KMS-11 (cell line): ENCODE measurements around the gene ANAPC5.

Experiments used
- H2AFZ ChIP-seq: fragments of 200-600 bp; sonication (generic); 2 replicates; pipeline ENCODE4 v1.6.1; 2016; ENCODE audit warnings: antibody characterized with exemption, mixed run types, low read depth
- H3K27ac ChIP-seq: fragments of 200-600 bp; sonication (generic); 2 replicates; pipeline ENCODE4 v1.6.1; 2016; ENCODE audit warnings: mild to moderate bottlenecking, mixed run types
- H3K27me3 ChIP-seq: fragments of 200-600 bp; sonication (generic); 2 replicates; pipeline ENCODE4 v1.6.1; 2017; ENCODE audit warnings: mild to moderate bottlenecking, low read depth, mixed run types, moderate library complexity; ENCODE audit not compliant: insufficient read depth
- H3K36me3 ChIP-seq: fragments of 200-600 bp; sonication (generic); 2 replicates; pipeline ENCODE4 v1.6.1; 2017; ENCODE audit warnings: mild to moderate bottlenecking, mixed run types; ENCODE audit not compliant: insufficient read depth
- H3K4me1 ChIP-seq: fragments of 200-600 bp; sonication (generic); 2 replicates; pipeline ENCODE4 v1.6.1; 2016; ENCODE audit warnings: mild to moderate bottlenecking, low read depth, mixed run types; ENCODE audit not compliant: poor library complexity, severe bottlenecking
- H3K4me2 ChIP-seq: fragments of 200-600 bp; sonication (generic); 2 replicates; pipeline ENCODE4 v1.7.0; 2016; ENCODE audit warnings: mild to moderate bottlenecking, mixed run types
- H3K4me3 ChIP-seq: fragments of 200-600 bp; sonication (generic); IDR thresholded peaks from 2 replicates; pipeline ENCODE4 v1.6.1; 2017; ENCODE audit warnings: low read depth, low read length, mixed read lengths; ENCODE audit not compliant: insufficient read depth
- H3K79me2 ChIP-seq: fragments of 200-600 bp; sonication (generic); 2 replicates; pipeline ENCODE4 v1.6.1; 2016; ENCODE audit warnings: low read depth, mixed run types; ENCODE audit not compliant: insufficient read depth
- H3K9ac ChIP-seq: fragments of 200-600 bp; sonication (generic); 2 replicates; pipeline ENCODE4 v1.6.1; 2016; ENCODE audit warnings: mild to moderate bottlenecking, mixed run types
- H4K20me1 ChIP-seq: fragments of 200-600 bp; sonication (generic); 2 replicates; pipeline ENCODE4 v1.6.1; 2016; ENCODE audit warnings: mild to moderate bottlenecking, mixed run types; ENCODE audit not compliant: insufficient read depth
- TF ChIP-seq, protein P1 (sequence below): fragments of 200-600 bp; sonication (generic); conservative IDR thresholded peaks from 2 replicates; pipeline ENCODE4 v1.6.1; 2017; ENCODE audit warnings: low read depth, mild to moderate bottlenecking, antibody characterized with exemption, low read length, moderate library complexity, mixed read lengths

The ANAPC5 gene

DNA sequence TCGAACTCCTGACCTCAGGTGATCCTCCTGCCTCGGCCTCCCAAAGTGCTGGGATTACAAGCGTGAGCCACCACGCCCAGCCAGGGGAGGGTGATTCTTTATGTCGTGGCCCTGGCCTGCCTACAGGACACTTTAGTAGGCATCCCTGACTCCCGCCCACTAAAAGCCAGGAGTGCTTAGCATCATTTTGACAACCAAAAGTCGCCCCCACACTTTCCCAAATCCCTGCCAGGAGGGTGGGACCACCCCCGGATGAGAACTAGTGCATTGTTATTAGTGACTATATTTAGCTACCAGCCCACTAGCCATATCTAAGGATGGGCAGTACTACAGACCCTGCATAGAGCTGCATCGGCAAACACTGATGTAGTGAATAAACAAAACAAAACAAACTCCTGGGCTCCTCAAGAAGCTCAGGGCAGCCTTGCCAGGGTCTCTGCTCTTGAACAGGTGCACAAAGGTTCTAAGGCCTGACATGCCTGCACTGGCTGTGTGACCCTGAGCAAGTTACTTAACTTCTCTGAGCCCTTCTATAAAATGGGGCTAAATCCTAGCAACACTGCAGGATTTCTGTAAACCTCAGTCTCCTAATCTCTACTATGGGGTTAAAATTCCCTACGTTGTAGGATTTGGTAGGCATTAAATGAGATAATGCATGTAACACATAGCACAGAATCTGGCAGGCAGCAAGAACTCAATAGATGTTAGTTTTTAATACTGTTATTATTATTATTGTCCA lies 57.9 kb downstream of the ANAPC5 start:
- no peaks in the 10 kb centered on the region for H4K20me1 ChIP-seq
- no peaks in the 10 kb centered on the region for H3K36me3 ChIP-seq

DNA sequence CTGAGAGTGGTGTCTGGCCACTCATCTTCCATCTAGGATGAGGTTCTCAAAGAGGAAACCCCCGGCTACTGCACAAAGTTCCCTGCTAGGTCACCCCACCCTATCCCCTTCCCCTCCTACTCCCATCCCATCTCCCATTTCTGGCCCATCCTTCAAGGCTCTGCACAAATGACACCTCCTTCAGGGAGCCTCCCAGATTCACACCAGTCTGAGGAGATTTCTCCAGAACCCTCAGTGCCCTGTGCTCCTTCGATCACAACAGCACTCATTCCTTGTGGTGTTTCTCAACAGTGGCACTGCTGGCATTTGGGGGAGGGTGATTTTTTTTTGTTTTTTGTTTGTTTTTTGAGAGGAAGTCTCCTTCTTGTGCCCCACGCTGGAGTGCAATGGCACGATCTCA lies 58.6 kb downstream of the ANAPC5 start:
- peaks cover 24% of the 10 kb centered on the region; the same call in 1 of the 2 replicates for H3K79me2 ChIP-seq
- H4K20me1 ChIP-seq, result no peaks in the 10 kb centered on the region

More for the DNA sequence above, 57.9 kb downstream of the ANAPC5 start:
- H3K9ac ChIP-seq, result no peak overlapping the region
- H2AFZ ChIP-seq, result no peak overlapping the region
- H3K27me3 ChIP-seq, result no peaks in the 10 kb centered on the region
- no peak overlapping the region for H3K4me2 ChIP-seq
- H3K4me1 ChIP-seq, result peaks cover 15% of the 10 kb centered on the region
- no peak overlapping the region for H3K27ac ChIP-seq
- TF ChIP-seq, protein P1, sequence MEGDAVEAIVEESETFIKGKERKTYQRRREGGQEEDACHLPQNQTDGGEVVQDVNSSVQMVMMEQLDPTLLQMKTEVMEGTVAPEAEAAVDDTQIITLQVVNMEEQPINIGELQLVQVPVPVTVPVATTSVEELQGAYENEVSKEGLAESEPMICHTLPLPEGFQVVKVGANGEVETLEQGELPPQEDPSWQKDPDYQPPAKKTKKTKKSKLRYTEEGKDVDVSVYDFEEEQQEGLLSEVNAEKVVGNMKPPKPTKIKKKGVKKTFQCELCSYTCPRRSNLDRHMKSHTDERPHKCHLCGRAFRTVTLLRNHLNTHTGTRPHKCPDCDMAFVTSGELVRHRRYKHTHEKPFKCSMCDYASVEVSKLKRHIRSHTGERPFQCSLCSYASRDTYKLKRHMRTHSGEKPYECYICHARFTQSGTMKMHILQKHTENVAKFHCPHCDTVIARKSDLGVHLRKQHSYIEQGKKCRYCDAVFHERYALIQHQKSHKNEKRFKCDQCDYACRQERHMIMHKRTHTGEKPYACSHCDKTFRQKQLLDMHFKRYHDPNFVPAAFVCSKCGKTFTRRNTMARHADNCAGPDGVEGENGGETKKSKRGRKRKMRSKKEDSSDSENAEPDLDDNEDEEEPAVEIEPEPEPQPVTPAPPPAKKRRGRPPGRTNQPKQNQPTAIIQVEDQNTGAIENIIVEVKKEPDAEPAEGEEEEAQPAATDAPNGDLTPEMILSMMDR, result no peak
- peaks cover 24% of the 10 kb centered on the region; the same call in 1 of the 2 replicates for H3K79me2 ChIP-seq
- no peak overlapping the region for H3K4me3 ChIP-seq

DNA sequence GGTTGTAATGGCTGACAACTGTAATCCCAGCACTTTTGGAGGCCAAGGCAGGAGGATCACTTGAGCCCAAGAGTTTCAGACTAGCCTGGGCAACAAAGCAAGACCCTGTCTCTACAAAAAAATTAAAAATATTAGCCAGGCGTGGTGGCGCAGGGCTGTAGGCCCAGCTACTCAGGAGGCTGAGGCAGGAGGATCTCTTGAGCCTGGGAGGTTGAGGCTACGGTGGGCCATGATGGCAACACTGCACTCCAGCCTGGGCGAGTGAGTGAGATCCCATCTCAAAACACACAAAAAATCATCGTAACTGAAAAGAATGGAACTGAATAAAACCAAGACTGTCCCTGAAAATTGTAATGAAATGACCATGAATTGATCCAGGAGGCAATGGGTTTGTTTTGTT lies 61.8 kb downstream of the ANAPC5 start:
- H2AFZ ChIP-seq, result no peak overlapping the region
- no peaks in the 10 kb centered on the region for H3K36me3 ChIP-seq
- peaks cover 21% of the 10 kb centered on the region for H3K4me1 ChIP-seq
- no peak overlapping the region for H3K4me3 ChIP-seq
- TF ChIP-seq, protein P1, result no peak
- peaks cover 16% of the 10 kb centered on the region; the same call in 1 of the 2 replicates for H3K79me2 ChIP-seq
- no peaks in the 10 kb centered on the region for H4K20me1 ChIP-seq
- H3K27ac ChIP-seq, result no peak overlapping the region
- no peak overlapping the region for H3K9ac ChIP-seq
- H3K27me3 ChIP-seq, result no peaks in the 10 kb centered on the region
- no peak overlapping the region for H3K4me2 ChIP-seq

More for the DNA sequence above, 58.6 kb downstream of the ANAPC5 start:
- H3K4me3 ChIP-seq, result no peak overlapping the region
- H3K27me3 ChIP-seq, result no peaks in the 10 kb centered on the region
- H3K9ac ChIP-seq, result no peak overlapping the region
- H2AFZ ChIP-seq, result no peak overlapping the region
- H3K4me1 ChIP-seq, result peaks cover 21% of the 10 kb centered on the region
- H3K36me3 ChIP-seq, result no peaks in the 10 kb centered on the region
- no peak overlapping the region for H3K27ac ChIP-seq
- TF ChIP-seq, protein P1, result no peak
- no peak overlapping the region for H3K4me2 ChIP-seq

DNA sequence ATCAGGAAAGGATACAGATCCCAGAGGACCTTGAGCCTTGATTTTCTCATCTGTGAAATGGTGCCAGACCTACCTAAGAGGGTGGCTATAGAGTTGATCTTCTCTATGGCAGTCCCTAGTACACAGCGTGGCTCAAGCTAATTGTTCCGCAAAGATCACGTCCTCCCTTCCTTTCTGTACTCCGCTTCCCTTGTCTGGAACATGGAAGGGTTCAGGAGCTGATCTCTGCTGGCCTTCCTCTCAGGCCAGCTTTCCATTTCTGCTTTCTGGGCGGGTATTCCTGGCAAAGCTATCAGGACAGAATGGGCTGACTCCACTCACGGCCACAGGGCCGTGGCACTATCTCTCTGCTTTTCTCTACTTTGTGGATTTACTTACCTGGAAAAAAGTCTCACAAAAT lies 62.2 kb downstream of the ANAPC5 start:
- H3K27me3 ChIP-seq, result no peaks in the 10 kb centered on the region
- H3K4me2 ChIP-seq, result no peak overlapping the region
- H3K79me2 ChIP-seq, result peaks cover 12% of the 10 kb centered on the region; the same call in 1 of the 2 replicates
- H3K36me3 ChIP-seq, result no peaks in the 10 kb centered on the region
- H3K4me3 ChIP-seq, result no peak overlapping the region
- H2AFZ ChIP-seq, result no peak overlapping the region
- no peak overlapping the region for H3K27ac ChIP-seq
- H4K20me1 ChIP-seq, result no peaks in the 10 kb centered on the region
- H3K9ac ChIP-seq, result no peak overlapping the region
- peaks cover 17% of the 10 kb centered on the region for H3K4me1 ChIP-seq
- TF ChIP-seq, protein P1, result no peak
